ENCODE data around the gene CRACR2A. TPM values are rescaled to one million over a fixed set of nuclear protein-coding genes. Genes with fewer than 3 reads are reported as not detected.

CRACR2A gene
- total and polyA plus RNA-seq, 2 of the 4 experiments (the other 2 are of a cell fraction) = 0.54 to 0.60 TPM

DNA sequence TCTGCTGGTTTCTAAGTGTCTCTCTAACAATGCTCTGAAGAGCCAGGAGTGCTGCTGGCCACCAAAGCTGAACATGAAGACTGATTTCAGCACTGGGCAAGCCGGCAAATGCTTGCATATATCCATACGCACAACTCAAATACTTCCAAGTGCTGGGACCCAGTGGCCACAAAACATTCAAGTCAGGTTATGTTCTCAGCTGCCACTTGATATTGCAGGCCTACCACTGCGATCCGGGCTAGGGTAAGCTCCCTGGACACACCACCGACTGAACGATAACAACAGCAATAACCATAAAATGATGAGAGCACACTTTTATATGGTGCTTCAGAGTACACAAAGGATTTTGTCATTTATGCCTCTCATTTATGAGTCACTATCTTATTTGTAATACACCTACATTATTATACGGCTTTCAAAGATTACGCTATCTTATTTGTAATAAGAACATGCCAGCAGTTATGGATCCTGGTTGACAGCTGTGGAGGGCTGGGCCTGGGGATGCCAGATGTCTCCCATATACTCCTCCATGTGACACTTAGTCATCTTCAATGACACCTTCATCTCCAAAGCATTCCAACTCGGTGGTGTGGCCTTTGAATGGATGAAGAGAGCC, 35.5 kb downstream of the CRACR2A start:
- no peak overlapping the region for H2AK9ac ChIP-seq (replicated peaks; ENCODE audit: low read depth, low read length, poor library complexity)
- no peak overlapping the region for H2BK5ac ChIP-seq (ENCODE audit: low read depth, low read length, poor library complexity, severe bottlenecking)
- no peak overlapping the region for H3K18ac ChIP-seq (ENCODE audit: low read depth, low read length)
- H2AK5ac ChIP-seq (ENCODE audit: low read depth, low read length) = no peak overlapping the region
- no peak overlapping the region for H3K56ac ChIP-seq (ENCODE audit: extremely low read depth, insufficient read depth, low read length)
- dilution Hi-C loops (cut with HindIII; ENCODE audit: low sequenced_read_pairs, unreplicated experiment) (no loop called here), intact Hi-C loops (cut with micrococcal nuclease) (no loop called here), in situ Hi-C loops (cut with MboI; ENCODE audit: low sequenced_read_pairs) (no loop called here)
- no peak overlapping the region for H3K14ac ChIP-seq (replicated peaks; ENCODE audit: low read depth, low read length)
- H3K4me1 ChIP-seq (ENCODE audit: control insufficient read depth, insufficient read depth, low read length) = no peaks in the 10 kb centered on the region
- H3K4me2 ChIP-seq (ENCODE audit: low read depth, low read length) = no peak overlapping the region
- H3K9me3 ChIP-seq (ENCODE audit: control insufficient read depth, insufficient read depth, low read length) = no peaks in the 10 kb centered on the region
- H3K27me3 ChIP-seq (ENCODE audit: control insufficient read depth, insufficient read depth, low read length) = peaks cover 14% of the 10 kb centered on the region
- H3K4ac ChIP-seq (ENCODE audit: low read depth, low read length) = no peak overlapping the region
- DNase-seq = no peak
- no peak overlapping the region for H2BK15ac ChIP-seq (ENCODE audit: low read depth, low read length)
- BruUV-seq (replicated peaks) = no TSS peak
- H4K5ac ChIP-seq (ENCODE audit: low read depth, low read length) = no peak overlapping the region
- H3K9ac ChIP-seq (ENCODE audit: low read depth, low read length) = no peak overlapping the region
- H3K27ac ChIP-seq (ENCODE audit: insufficient read depth, low read length) = no peak overlapping the region
- TF ChIP-seq CHD1 (IDR thresholded peaks at IDR 0.05; ENCODE audit: low read depth, low read length) (no peak), POLR2A (IDR thresholded peaks at IDR 0.05; ENCODE audit: low read depth, low read length) (no peak), RCOR1 (IDR thresholded peaks at IDR 0.05; ENCODE audit: insufficient replicate concordance, low read length) (no peak), MAFK (IDR thresholded peaks at IDR 0.05; ENCODE audit: low read depth, low read length) (no peak), MXI1 (IDR thresholded peaks at IDR 0.05; ENCODE audit: borderline replicate concordance, low read depth, low read length) (no peak), RAD21 (IDR thresholded peaks at IDR 0.05; ENCODE audit: low read length) (no peak), NFE2L2 (IDR thresholded peaks at IDR 0.05; ENCODE audit: low read depth, low read length) (no peak), CEBPB (IDR thresholded peaks at IDR 0.05; ENCODE audit: low read depth, low read length) (no peak)
- TF ChIP-seq, protein P1, sequence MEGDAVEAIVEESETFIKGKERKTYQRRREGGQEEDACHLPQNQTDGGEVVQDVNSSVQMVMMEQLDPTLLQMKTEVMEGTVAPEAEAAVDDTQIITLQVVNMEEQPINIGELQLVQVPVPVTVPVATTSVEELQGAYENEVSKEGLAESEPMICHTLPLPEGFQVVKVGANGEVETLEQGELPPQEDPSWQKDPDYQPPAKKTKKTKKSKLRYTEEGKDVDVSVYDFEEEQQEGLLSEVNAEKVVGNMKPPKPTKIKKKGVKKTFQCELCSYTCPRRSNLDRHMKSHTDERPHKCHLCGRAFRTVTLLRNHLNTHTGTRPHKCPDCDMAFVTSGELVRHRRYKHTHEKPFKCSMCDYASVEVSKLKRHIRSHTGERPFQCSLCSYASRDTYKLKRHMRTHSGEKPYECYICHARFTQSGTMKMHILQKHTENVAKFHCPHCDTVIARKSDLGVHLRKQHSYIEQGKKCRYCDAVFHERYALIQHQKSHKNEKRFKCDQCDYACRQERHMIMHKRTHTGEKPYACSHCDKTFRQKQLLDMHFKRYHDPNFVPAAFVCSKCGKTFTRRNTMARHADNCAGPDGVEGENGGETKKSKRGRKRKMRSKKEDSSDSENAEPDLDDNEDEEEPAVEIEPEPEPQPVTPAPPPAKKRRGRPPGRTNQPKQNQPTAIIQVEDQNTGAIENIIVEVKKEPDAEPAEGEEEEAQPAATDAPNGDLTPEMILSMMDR (conservative IDR thresholded peaks at IDR 0.05; ENCODE audit: low read depth, low read length) = no peak
- TF ChIP-seq, protein P2, sequence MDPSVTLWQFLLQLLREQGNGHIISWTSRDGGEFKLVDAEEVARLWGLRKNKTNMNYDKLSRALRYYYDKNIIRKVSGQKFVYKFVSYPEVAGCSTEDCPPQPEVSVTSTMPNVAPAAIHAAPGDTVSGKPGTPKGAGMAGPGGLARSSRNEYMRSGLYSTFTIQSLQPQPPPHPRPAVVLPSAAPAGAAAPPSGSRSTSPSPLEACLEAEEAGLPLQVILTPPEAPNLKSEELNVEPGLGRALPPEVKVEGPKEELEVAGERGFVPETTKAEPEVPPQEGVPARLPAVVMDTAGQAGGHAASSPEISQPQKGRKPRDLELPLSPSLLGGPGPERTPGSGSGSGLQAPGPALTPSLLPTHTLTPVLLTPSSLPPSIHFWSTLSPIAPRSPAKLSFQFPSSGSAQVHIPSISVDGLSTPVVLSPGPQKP (IDR thresholded peaks at IDR 0.05; ENCODE audit: borderline replicate concordance, low read depth, low read length) = no peak
- H3K4me3 ChIP-seq (ENCODE audit: insufficient read depth, low read depth, low read length) = no peak overlapping the region
- H4K91ac ChIP-seq (ENCODE audit: insufficient read depth, low read depth, low read length) = no peak overlapping the region
- no peak overlapping the region for H2AFZ ChIP-seq (replicated peaks; ENCODE audit: low read length, poor library complexity)
- H3K23ac ChIP-seq (ENCODE audit: low read depth, low read length) = no peak overlapping the region
- no peaks in the 10 kb centered on the region for H3K9me1 ChIP-seq (ENCODE audit: insufficient read depth, low read length)
- ChIA-PET CTCF (no interaction called here), POLR2A (ENCODE audit: unreplicated experiment) (no interaction called here)
- 91% methylated on average over 4 of the region's 9 CpGs; no CpG with 5 or more reads in 1 of the 2 experiments for WGBS, 2 experiments (ENCODE audit: extremely low coverage in 2 of 2, insufficient read length in 1 of 2)
- H4K8ac ChIP-seq (ENCODE audit: low read depth in 2 of 2, low read length in 2 of 2) = no peak overlapping the region
- ATAC-seq (ENCODE audit: low read depth) = no peak
- no peak overlapping the region for H2BK120ac ChIP-seq (ENCODE audit: low read depth, low read length)
- no peaks in the 10 kb centered on the region for H3K79me1 ChIP-seq (ENCODE audit: low read depth in 1 of 2, low read length in 2 of 2)
- no peaks in the 10 kb centered on the region for H3K36me3 ChIP-seq (ENCODE audit: control insufficient read depth, insufficient read depth, low read length)
- H2BK20ac ChIP-seq (ENCODE audit: low read depth, low read length) = no peak overlapping the region
- H4K20me1 ChIP-seq (ENCODE audit: insufficient read depth, low read length) = no peaks in the 10 kb centered on the region

All from IMR-90 (cell line).